HepG2 (cell line): ENCODE measurements around the gene ARL16. TPM values are rescaled to one million over a fixed set of nuclear protein-coding genes. Genes with fewer than 3 reads are reported as not detected.

Source experiments
- ETS1 ChIP-seq: sonication (generic); formaldehyde crosslinking; IDR thresholded peaks from 2 replicates; pipeline ENCODE4 v1.4.0; 2020; ENCODE audit warnings: missing genetic modification reagents
- GFI1 ChIP-seq: sonication (generic); formaldehyde crosslinking; IDR thresholded peaks from 2 replicates; pipeline ENCODE4 v1.5.0; 2020; ENCODE audit warnings: missing genetic modification reagents, mild to moderate bottlenecking, borderline replicate concordance
- KAT7 ChIP-seq: IDR thresholded peaks from 2 replicates; pipeline ENCODE4 v1.6.1; 2018; ENCODE audit warnings: borderline replicate concordance, missing compliant biosample characterization
- MATR3 ChIP-seq: sonication (generic); formaldehyde crosslinking; IDR thresholded peaks from 2 replicates; pipeline ENCODE4 v1.4.0; 2020; ENCODE audit warnings: missing genetic modification reagents
- NKX3-1 ChIP-seq: sonication (generic); formaldehyde crosslinking; IDR thresholded peaks from 2 replicates; pipeline ENCODE4 v1.5.0; 2020; ENCODE audit warnings: missing genetic modification reagents
- NONO ChIP-seq, 2 experiments: fragments of 450-650 bp in 1 of 2; sonication (generic) in 1 of 2; formaldehyde crosslinking in 1 of 2; IDR thresholded peaks in 1 of 2; conservative IDR thresholded peaks in 1 of 2; 2 replicates each; pipeline versions ENCODE4 v1.6.1 to v1.8.0; 2017 to 2022; ENCODE audit warnings: mild to moderate bottlenecking in 1 of 2, missing genetic modification reagents in 1 of 2, moderate library complexity in 1 of 2
- PHF21A ChIP-seq: sonication (generic); formaldehyde crosslinking; IDR thresholded peaks from 2 replicates; pipeline ENCODE4 v1.5.0; 2020; ENCODE audit warnings: mild to moderate bottlenecking, missing genetic modification reagents
- TBX3 ChIP-seq: fragments of 450-650 bp; IDR thresholded peaks from 2 replicates; pipeline ENCODE4 v1.6.1; 2017; ENCODE audit warnings: antibody characterized with exemption, mild to moderate bottlenecking, inconsistent platforms, borderline replicate concordance
- YEATS4 ChIP-seq: sonication (generic); formaldehyde crosslinking; IDR thresholded peaks from 2 replicates; pipeline ENCODE4 v1.4.0; 2020; ENCODE audit warnings: missing genetic modification reagents, borderline replicate concordance
- ZFP41 ChIP-seq: sonication (generic); formaldehyde crosslinking; IDR thresholded peaks from 2 replicates; pipeline ENCODE4 v1.4.0; 2020; ENCODE audit warnings: mild to moderate bottlenecking, missing genetic modification reagents, borderline replicate concordance
- ZFP91 ChIP-seq: sonication (generic); formaldehyde crosslinking; IDR thresholded peaks from 2 replicates; pipeline ENCODE4 v1.9.0; 2022; ENCODE audit warnings: missing genetic modification reagents, mild to moderate bottlenecking, borderline replicate concordance
- ZNF350 ChIP-seq: sonication (generic); formaldehyde crosslinking; IDR thresholded peaks from 2 replicates; pipeline ENCODE4 v1.4.0; 2020; ENCODE audit warnings: mild to moderate bottlenecking, low read depth, missing genetic modification reagents, borderline replicate concordance
- ZNF543 ChIP-seq: sonication (generic); formaldehyde crosslinking; IDR thresholded peaks from 2 replicates; pipeline ENCODE4 v1.4.0; 2020; ENCODE audit warnings: mild to moderate bottlenecking, missing genetic modification reagents
- ZNF709 ChIP-seq: sonication (generic); formaldehyde crosslinking; IDR thresholded peaks from 2 replicates; pipeline ENCODE4 v1.5.0; 2020; ENCODE audit warnings: mild to moderate bottlenecking, missing genetic modification reagents
- ZNF841 ChIP-seq: sonication (generic); formaldehyde crosslinking; IDR thresholded peaks from 2 replicates; pipeline ENCODE4 v1.8.1; 2023; ENCODE audit warnings: missing genetic modification reagents, borderline replicate concordance
- polyA plus RNA-seq, 8 experiments: library from polyadenylated mRNA; depleted of rRNA in 3 of 8; stranded (reverse) in 7 of 8; unstranded in 1 of 8; fragments of >200 nt; fragmentation: Illumina TruSeq in 4 of 8; extraction: Trizol in 4 of 8; gene quantifications; 2 replicates each; pipeline versions ENCODE4 v1.2.1 to v1.2.3, GENCODE V29; 2011 to 2016; ENCODE audit warnings: low read depth in 4 of 8, missing spikeins in 1 of 8, mixed read lengths in 1 of 8; ENCODE audit not compliant: insufficient read depth in 1 of 8
- total RNA-seq, 5 experiments: library from RNA; depleted of rRNA; stranded (reverse); fragments of >200 nt; fragmentation: Illumina TruSeq; extraction: Trizol; gene quantifications; 2 replicates each; pipeline ENCODE4 v1.2.3, GENCODE V29; 2016; ENCODE audit warnings: low read depth in 1 of 5

Gene ARL16
- total and polyA plus RNA-seq, 2 of the 13 experiments (the other 11 are each of a cell fraction or from before 2014, with no cell fraction given): 20.8 to 30.8 TPM

GRCh38 chr17:81701288-81702071 lies 17.9 kb upstream of the ARL16 start (continued):
- TF ChIP-seq ZFP91 (CRISPR knock-in tag) (no peak; the same call in 1 of the 2 replicates), YEATS4 (CRISPR knock-in tag) (no peak; the same call in 1 of the 2 replicates), KAT7 (no peak), ZNF350 (0 out of 2 replicates have a peak, but pooled peaks have one; percentile 13), ZNF841 (CRISPR knock-in tag) (no peak), ZNF709 (CRISPR knock-in tag) (no peak), ETS1 (CRISPR knock-in tag) (no peak), TBX3 (no peak), MATR3 (CRISPR knock-in tag) (no peak), ZFP41 (no peak), ZNF543 (CRISPR knock-in tag) (no peak), PHF21A (CRISPR knock-in tag) (no peak), NKX3-1 (no peak), NONO (IDR thresholded peaks at IDR 0.05) (no peak), NONO (CRISPR knock-in tag; conservative IDR thresholded peaks at IDR 0.05) (peak; percentile 15; the same call in 1 of the 2 replicates), GFI1 (CRISPR knock-in tag) (no peak)
